ENCODE results near the gene EPB41L5.

EPB41L5 gene

GRCh38 chr2:120125195-120125594 is 112.3 kb downstream of the EPB41L5 start:
- Histone ChIP-seq H3K4me1 (ENCODE audit: insufficient read depth, low read length, severe bottlenecking) (no peaks in the 10 kb centered on the region), H3K9ac (ENCODE audit: low read length) (no peak overlapping the region), H3K27me3 (ENCODE audit: insufficient read depth, low read length) (no peaks in the 10 kb centered on the region), H3F3A (ENCODE audit: insufficient read depth, low read length) (no peaks in the 10 kb centered on the region), H3K79me2 (ENCODE audit: insufficient read depth, low read length) (no peaks in the 10 kb centered on the region), H2AFZ (ENCODE audit: low read length) (no peak overlapping the region), H3K4me3 (ENCODE audit: low read depth, low read length, poor library complexity, severe bottlenecking) (no peak overlapping the region), H3K36me3 (ENCODE audit: insufficient read depth, low read length) (no peaks in the 10 kb centered on the region), H3K9me2 (ENCODE audit: low read depth, low read length) (no peaks in the 10 kb centered on the region), H3K9me3 (ENCODE audit: low read length) (no peaks in the 10 kb centered on the region), H4K20me1 (ENCODE audit: insufficient read depth, low read length) (no peaks in the 10 kb centered on the region), H3K4me2 (ENCODE audit: low read length) (no peak overlapping the region), H3K27ac (ENCODE audit: low read depth, low read length, poor library complexity, severe bottlenecking) (no peak overlapping the region)
- TF ChIP-seq EZH2 (IDR thresholded peaks at IDR 0.05; ENCODE audit: borderline replicate concordance, low read length) (no peak), CTCF (IDR thresholded peaks at IDR 0.05; ENCODE audit: low read length) (no peak)

- no peaks in the 10 kb centered on the region for H3K9me2 ChIP-seq (ENCODE audit: low read depth, low read length)
- H3K27ac ChIP-seq (ENCODE audit: low read depth, low read length, poor library complexity, severe bottlenecking), result no peak overlapping the region
- no peaks in the 10 kb centered on the region for H4K20me1 ChIP-seq (ENCODE audit: insufficient read depth, low read length)
- no peak overlapping the region for H3K9ac ChIP-seq (ENCODE audit: low read length)
- peaks cover 14% of the 10 kb centered on the region for H3K36me3 ChIP-seq (ENCODE audit: insufficient read depth, low read length)
- no peak overlapping the region for H3K4me3 ChIP-seq (ENCODE audit: low read depth, low read length, poor library complexity, severe bottlenecking)
- no peaks in the 10 kb centered on the region for H3K9me3 ChIP-seq (ENCODE audit: low read length)
- H2AFZ ChIP-seq (ENCODE audit: low read length), result no peak overlapping the region
- H3K79me2 ChIP-seq (ENCODE audit: insufficient read depth, low read length), result no peaks in the 10 kb centered on the region
- TF ChIP-seq CTCF (IDR thresholded peaks at IDR 0.05; ENCODE audit: low read length) (no peak), EZH2 (IDR thresholded peaks at IDR 0.05; ENCODE audit: borderline replicate concordance, low read length) (no peak)
- no peak overlapping the region for H3K4me2 ChIP-seq (ENCODE audit: low read length)
- no peaks in the 10 kb centered on the region for H3F3A ChIP-seq (ENCODE audit: insufficient read depth, low read length)
- H3K4me1 ChIP-seq (ENCODE audit: insufficient read depth, low read length, severe bottlenecking), result no peaks in the 10 kb centered on the region
- no peaks in the 10 kb centered on the region for H3K27me3 ChIP-seq (ENCODE audit: insufficient read depth, low read length)
Observed at GRCh38 chr2:120128216-120128615, 115.3 kb downstream of the EPB41L5 start.

- H3K4me2 ChIP-seq (ENCODE audit: low read length), result no peak overlapping the region
- no peaks in the 10 kb centered on the region for H3K9me3 ChIP-seq (ENCODE audit: low read length)
- H3F3A ChIP-seq (ENCODE audit: insufficient read depth, low read length), result no peaks in the 10 kb centered on the region
- H4K20me1 ChIP-seq (ENCODE audit: insufficient read depth, low read length), result no peaks in the 10 kb centered on the region
- no peak overlapping the region for H3K4me3 ChIP-seq (ENCODE audit: low read depth, low read length, poor library complexity, severe bottlenecking)
- TF ChIP-seq CTCF (IDR thresholded peaks at IDR 0.05; ENCODE audit: low read length) (no peak), EZH2 (IDR thresholded peaks at IDR 0.05; ENCODE audit: borderline replicate concordance, low read length) (no peak)
- H3K27me3 ChIP-seq (ENCODE audit: insufficient read depth, low read length), result no peaks in the 10 kb centered on the region
- H3K9me2 ChIP-seq (ENCODE audit: low read depth, low read length), result no peaks in the 10 kb centered on the region
- H3K4me1 ChIP-seq (ENCODE audit: insufficient read depth, low read length, severe bottlenecking), result no peaks in the 10 kb centered on the region
- H2AFZ ChIP-seq (ENCODE audit: low read length), result no peak overlapping the region
- peaks cover 38% of the 10 kb centered on the region for H3K36me3 ChIP-seq (ENCODE audit: insufficient read depth, low read length)
- no peak overlapping the region for H3K9ac ChIP-seq (ENCODE audit: low read length)
- H3K27ac ChIP-seq (ENCODE audit: low read depth, low read length, poor library complexity, severe bottlenecking), result no peak overlapping the region
- H3K79me2 ChIP-seq (ENCODE audit: insufficient read depth, low read length), result no peaks in the 10 kb centered on the region
Observed at GRCh38 chr2:120132190-120132589, 119.3 kb downstream of the EPB41L5 start.
